ENCODE measurements around the gene PLXNA4. TPM values are rescaled to one million over a fixed set of nuclear protein-coding genes. Genes with fewer than 3 reads are reported as not detected.

PLXNA4 gene
- total and polyA plus RNA-seq, 10 donors, result 0.15 to 14.7 (median 8.7) TPM

DNA sequence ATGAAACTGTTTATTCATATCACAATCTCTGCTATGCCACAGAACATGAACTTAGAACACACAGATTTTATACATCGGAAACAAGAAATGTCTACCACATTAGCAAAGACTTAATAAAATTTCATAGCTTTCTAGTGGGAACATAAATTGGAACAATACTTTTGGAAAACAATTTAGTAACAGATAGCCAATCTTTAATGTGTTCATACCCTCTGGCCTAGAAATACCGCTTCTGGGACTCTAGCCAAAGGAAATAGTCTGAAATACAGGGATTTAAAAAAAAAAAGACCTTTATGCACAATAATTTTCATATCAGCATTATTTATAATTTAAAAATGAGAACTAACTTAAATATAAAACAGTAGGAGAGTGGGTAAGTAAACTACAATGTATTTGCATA, 168.5 kb downstream of the PLXNA4 start:
- Histone ChIP-seq H3K4me1 (peaks cover 0 to 19% (median 1%) of the 10 kb centered on the region in 6 donors), H3K27ac (no peak overlapping the region), H3K36me3 (no peaks in the 10 kb centered on the region), H3K4me3 (no peak overlapping the region), H3K27me3 (replicated peaks in 1 of 7) (peaks cover 0 to 11% (median 0%) of the 10 kb centered on the region in 7 donors), H3K9me3 (no peaks in the 10 kb centered on the region)
- intact Hi-C loops (cut with DNase I; ENCODE audit: low total_unique reads), result no loop called here
- WGBS, 5 donors, result 75 to 80% (median 79%) methylated on average over 2 of the region's 2 CpGs
- TF ChIP-seq POLR2AphosphoS5 (IDR thresholded peaks at IDR 0.05) (no peak), POLR2A (IDR thresholded peaks at IDR 0.05) (no peak)
- TF ChIP-seq, protein P1, sequence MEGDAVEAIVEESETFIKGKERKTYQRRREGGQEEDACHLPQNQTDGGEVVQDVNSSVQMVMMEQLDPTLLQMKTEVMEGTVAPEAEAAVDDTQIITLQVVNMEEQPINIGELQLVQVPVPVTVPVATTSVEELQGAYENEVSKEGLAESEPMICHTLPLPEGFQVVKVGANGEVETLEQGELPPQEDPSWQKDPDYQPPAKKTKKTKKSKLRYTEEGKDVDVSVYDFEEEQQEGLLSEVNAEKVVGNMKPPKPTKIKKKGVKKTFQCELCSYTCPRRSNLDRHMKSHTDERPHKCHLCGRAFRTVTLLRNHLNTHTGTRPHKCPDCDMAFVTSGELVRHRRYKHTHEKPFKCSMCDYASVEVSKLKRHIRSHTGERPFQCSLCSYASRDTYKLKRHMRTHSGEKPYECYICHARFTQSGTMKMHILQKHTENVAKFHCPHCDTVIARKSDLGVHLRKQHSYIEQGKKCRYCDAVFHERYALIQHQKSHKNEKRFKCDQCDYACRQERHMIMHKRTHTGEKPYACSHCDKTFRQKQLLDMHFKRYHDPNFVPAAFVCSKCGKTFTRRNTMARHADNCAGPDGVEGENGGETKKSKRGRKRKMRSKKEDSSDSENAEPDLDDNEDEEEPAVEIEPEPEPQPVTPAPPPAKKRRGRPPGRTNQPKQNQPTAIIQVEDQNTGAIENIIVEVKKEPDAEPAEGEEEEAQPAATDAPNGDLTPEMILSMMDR (IDR thresholded peaks at IDR 0.05 in 8 of 11, conservative IDR thresholded peaks at IDR 0.05 in 3 of 11), result no peak
- DNase-seq, result no peak

DNA sequence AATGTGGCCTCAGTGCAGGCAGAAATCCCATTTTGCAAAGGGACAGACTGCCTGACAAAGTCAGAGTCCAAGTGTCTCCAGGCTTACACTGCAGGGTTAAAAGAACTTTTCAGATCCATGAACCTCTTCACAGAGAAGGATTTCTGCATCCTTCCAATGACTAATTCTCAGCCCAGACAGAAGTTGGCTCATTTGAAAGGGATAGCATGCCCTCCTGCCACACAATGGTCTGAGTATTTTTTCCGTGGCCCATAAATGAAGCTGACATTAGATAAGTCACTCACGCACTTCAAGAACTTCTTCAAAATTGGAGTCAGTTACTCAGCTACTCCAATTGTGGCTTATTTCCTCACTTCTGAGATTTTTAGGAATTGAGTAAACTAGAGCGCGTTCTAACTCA, 170.2 kb downstream of the PLXNA4 start:
- intact Hi-C loops (cut with DNase I; ENCODE audit: low total_unique reads), result no loop called here
- TF ChIP-seq POLR2AphosphoS5 (IDR thresholded peaks at IDR 0.05), result no peak
- TF ChIP-seq, protein P1 (IDR thresholded peaks at IDR 0.05 in 8 of 11, conservative IDR thresholded peaks at IDR 0.05 in 3 of 11), result no peak
- TF ChIP-seq POLR2A (IDR thresholded peaks at IDR 0.05), result no peak
- 90 to 93% (median 92%) methylated on average over 4 of the region's 4 CpGs for WGBS, 5 donors
- Histone ChIP-seq H3K27ac (no peak overlapping the region), H3K9me3 (no peaks in the 10 kb centered on the region), H3K4me1 (peaks cover 0 to 25% (median 5%) of the 10 kb centered on the region in 6 donors), H3K27me3 (replicated peaks in 1 of 7) (peaks cover 0 to 16% (median 0%) of the 10 kb centered on the region in 7 donors), H3K4me3 (no peak overlapping the region), H3K36me3 (no peaks in the 10 kb centered on the region)
- no peak for DNase-seq

DNA sequence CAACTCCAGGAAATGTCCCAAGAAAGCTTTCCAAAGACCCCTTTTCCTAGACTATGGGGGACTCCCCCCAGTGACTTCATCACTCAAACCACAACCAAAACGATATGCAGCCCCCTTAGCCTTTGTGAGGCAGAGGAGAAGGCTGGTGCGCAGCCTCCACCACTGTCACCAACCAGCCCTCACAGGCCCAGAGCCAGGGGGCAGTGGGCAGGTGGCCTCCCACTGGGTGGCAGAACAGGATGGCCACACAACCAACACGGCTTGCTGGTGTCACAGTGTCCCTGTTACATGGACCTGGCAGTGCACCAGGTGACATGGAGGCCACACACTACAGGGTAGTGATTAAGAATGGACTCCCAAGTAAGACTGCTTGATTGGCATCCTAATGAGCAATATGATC, 172.0 kb downstream of the PLXNA4 start:
- Histone ChIP-seq H3K4me3 (no peak overlapping the region), H3K4me1 (peaks cover 0 to 25% (median 4%) of the 10 kb centered on the region in 6 donors), H3K27ac (no peak overlapping the region), H3K9me3 (no peaks in the 10 kb centered on the region), H3K36me3 (no peaks in the 10 kb centered on the region), H3K27me3 (replicated peaks in 1 of 7) (peaks cover 0 to 8% (median 0%) of the 10 kb centered on the region in 7 donors)
- intact Hi-C loops (cut with DNase I; ENCODE audit: low total_unique reads), result no loop called here
- 73 to 93% (median 80%) methylated on average over 3 of the region's 3 CpGs for WGBS, 5 donors
- TF ChIP-seq POLR2A (IDR thresholded peaks at IDR 0.05), result no peak
- no peak for TF ChIP-seq POLR2AphosphoS5 (IDR thresholded peaks at IDR 0.05)
- TF ChIP-seq, protein P1 (IDR thresholded peaks at IDR 0.05 in 8 of 11, conservative IDR thresholded peaks at IDR 0.05 in 3 of 11), result no peak
- DNase-seq, result peak; percentile 59

DNA sequence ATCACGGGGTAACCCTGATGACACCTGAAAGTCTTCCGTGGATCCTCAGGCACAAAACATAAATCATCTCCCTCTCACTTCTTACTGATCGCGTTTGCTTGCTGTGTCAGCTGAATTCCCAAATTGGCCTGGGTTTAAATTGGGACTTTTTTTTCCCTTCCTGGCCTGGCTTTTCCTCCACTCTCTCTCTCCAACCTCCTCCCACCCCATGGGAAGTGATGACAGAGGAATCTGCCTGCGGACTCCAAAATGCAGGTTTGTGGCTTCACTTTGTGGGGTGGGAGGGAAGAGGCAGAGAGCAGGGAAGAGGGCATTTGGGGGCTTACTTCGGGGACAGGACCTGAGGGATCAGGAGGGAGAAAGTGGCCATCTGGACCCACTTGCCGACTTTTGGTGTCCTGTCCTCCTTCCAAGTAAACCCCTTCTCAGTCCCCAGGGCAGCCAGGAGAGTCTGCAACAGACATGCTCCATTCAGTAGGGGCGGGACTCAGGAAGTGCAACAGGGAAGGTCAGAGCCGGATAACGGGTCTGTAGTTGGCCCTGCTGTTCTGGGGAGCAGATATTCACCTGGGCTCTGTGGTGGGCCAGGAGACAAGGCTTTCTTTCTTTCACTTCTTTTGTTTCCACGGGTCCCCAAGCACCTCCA, 172.7 kb downstream of the PLXNA4 start:
- peak; percentile 53 for DNase-seq
- intact Hi-C loops (cut with DNase I; ENCODE audit: low total_unique reads), result no loop called here
- H3K4me1 ChIP-seq, result peaks cover 0 to 25% (median 4%) of the 10 kb centered on the region in 6 donors
- no peaks in the 10 kb centered on the region for H3K36me3 ChIP-seq
- TF ChIP-seq POLR2A (IDR thresholded peaks at IDR 0.05), result no peak
- TF ChIP-seq POLR2AphosphoS5 (IDR thresholded peaks at IDR 0.05), result no peak
- TF ChIP-seq, protein P1 (IDR thresholded peaks at IDR 0.05 in 8 of 11, conservative IDR thresholded peaks at IDR 0.05 in 3 of 11), result no peak
- peak overlapping the region in 4 of 8 donors; percentile 13 to 50 (median 24) for H3K27ac ChIP-seq
- no peaks in the 10 kb centered on the region for H3K9me3 ChIP-seq
- no peak overlapping the region for H3K4me3 ChIP-seq
- 52 to 65% (median 57%) methylated on average over 11 of the region's 11 CpGs for WGBS, 5 donors
- peaks cover 0 to 5% (median 0%) of the 10 kb centered on the region in 7 donors for H3K27me3 ChIP-seq (replicated peaks in 1 of 7)
